HepG2 (cell line): ENCODE data around the gene KLF6. TPM values are rescaled to one million over a fixed set of nuclear protein-coding genes. Genes with fewer than 3 reads are reported as not detected.

Experiments
- ATAC-seq: fragments of 200-7000 bp; cut with Tn5 transposase; 3 replicates; pipeline ENCODE4 v1.9.1; 2020; ENCODE audit warnings: mild to moderate bottlenecking, moderate library complexity
- BruUV-seq: library from RNA; stranded (reverse); fragments of 400-500 nt; replicated peaks from 2 replicates; lab custom pipeline; 2021; lab: Mats Ljungman, UMichigan
- CTCF ChIA-PET: fragments of 300-600 bp; formaldehyde crosslinking; extraction: SDS; loops from one replicate; lab custom pipeline; 2021; ENCODE audit warnings: low total read pairs, inconsistent platforms, low intra/inter-chr PET ratio; lab: Yijun Ruan, JAX
- POLR2A ChIA-PET: fragments of 350-600 bp; sonication (Branson Sonifier 250); formaldehyde crosslinking; loops from one replicate; lab custom pipeline; 2020; ENCODE audit warnings: antibody characterized with exemption, inconsistent platforms; lab: Yijun Ruan, JAX
- DNase-seq: peaks from one replicate; pipeline ENCODE4 v3.0.0-alpha.2; 2015; ENCODE audit warnings: low spot score
- FAIRE-seq: peaks from 3 replicates; lab custom pipeline; 2011; peaks lifted over from hg19 to GRCh38; lab: Jason Lieb, UNC
- H2AFZ ChIP-seq: one replicate; pipeline ENCODE4 v1.6.1; 2011; ENCODE audit warnings: low read length, inconsistent platforms
- H3K27ac ChIP-seq: fragments of 300-600 bp; 3 replicates; pipeline ENCODE4 v1.8.0; 2011; ENCODE audit warnings: mixed run types, mild to moderate bottlenecking, mixed read lengths, low read length, inconsistent platforms; ENCODE audit not compliant: insufficient read depth; ENCODE audit errors: extremely low read length
- H3K27me3 ChIP-seq, 2 experiments: fragments of 200-600 bp in 1 of 2; 2 replicates in 1 of 2; 3 replicates in 1 of 2; pipeline versions ENCODE4 v1.6.0 to v1.8.0; 2011; ENCODE audit warnings: low read length in 2 of 2, mild to moderate bottlenecking in 2 of 2, moderate library complexity in 2 of 2, inconsistent platforms in 1 of 2; ENCODE audit not compliant: insufficient read depth in 2 of 2, control insufficient read depth in 1 of 2
- H3K36me3 ChIP-seq, 2 experiments: fragments of 200-600 bp in 1 of 2; replicated peaks in 1 of 2; 2 replicates in 1 of 2; 3 replicates in 1 of 2; pipeline versions ENCODE4 v1.5.1 to v1.8.0; 2011; ENCODE audit warnings: low read length in 2 of 2, inconsistent platforms in 1 of 2; ENCODE audit not compliant: insufficient read depth in 2 of 2, control insufficient read depth in 1 of 2
- H3K4me1 ChIP-seq: 2 replicates; pipeline ENCODE4 v1.5.1; 2012; ENCODE audit warnings: low read length, inconsistent platforms; ENCODE audit not compliant: insufficient read depth
- H3K4me2 ChIP-seq: 2 replicates; pipeline ENCODE4 v1.6.0; 2011; ENCODE audit warnings: low read depth, low read length, inconsistent platforms
- H3K4me3 ChIP-seq, 3 experiments: fragments of 200-600 bp in 1 of 3; sonication (generic), shearing (Covaris generic) in 1 of 3; replicated peaks in 1 of 3; 2 replicates each; pipeline ENCODE4 v1.5.1; 2011 to 2016; ENCODE audit warnings: low read length in 3 of 3, inconsistent platforms in 2 of 3, low read depth in 2 of 3, mild to moderate bottlenecking in 2 of 3, control low read depth in 1 of 3, mixed read lengths in 1 of 3; ENCODE audit not compliant: insufficient read depth in 1 of 3
- H3K79me2 ChIP-seq: one replicate; pipeline ENCODE4 v1.6.1; 2011; ENCODE audit warnings: low read length, inconsistent platforms; ENCODE audit not compliant: insufficient read depth
- H3K9ac ChIP-seq: 2 replicates; pipeline ENCODE4 v1.6.0; 2011; ENCODE audit warnings: mild to moderate bottlenecking, low read depth, low read length, inconsistent platforms; ENCODE audit not compliant: insufficient read depth
- H3K9me3 ChIP-seq: 2 replicates; pipeline ENCODE4 v1.5.1; 2012; ENCODE audit warnings: mild to moderate bottlenecking, low read length
- H4K20me1 ChIP-seq: 2 replicates; pipeline ENCODE4 v1.6.0; 2011; ENCODE audit warnings: inconsistent platforms, mild to moderate bottlenecking, low read length, moderate library complexity; ENCODE audit not compliant: insufficient read depth
- BCL6 ChIP-seq: IDR thresholded peaks from 2 replicates; pipeline ENCODE4 v1.6.1; 2016; ENCODE audit warnings: missing genetic modification reagents, missing compliant biosample characterization
- CREM ChIP-seq, 2 experiments: sonication (generic) in 1 of 2; formaldehyde crosslinking in 1 of 2; IDR thresholded peaks; 2 replicates each; pipeline versions ENCODE4 v1.4.0 to v1.6.1; 2016 to 2020; ENCODE audit warnings: antibody characterized with exemption in 1 of 2, mild to moderate bottlenecking in 1 of 2, missing genetic modification reagents in 1 of 2
- EP300 ChIP-seq, 3 experiments: sonication (generic) in 1 of 3; formaldehyde crosslinking in 1 of 3; IDR thresholded peaks; 2 replicates each; pipeline versions ENCODE4 v1.5.1 to v1.6.1; 2011 to 2020; ENCODE audit warnings: low read depth in 2 of 3, low read length in 2 of 3, borderline replicate concordance in 1 of 3, improper control_type of control experiment in 1 of 3, mild to moderate bottlenecking in 1 of 3, missing genetic modification reagents in 1 of 3, moderate library complexity in 1 of 3
- FOSL2 ChIP-seq: sonication (generic); formaldehyde crosslinking; IDR thresholded peaks from 2 replicates; pipeline ENCODE4 v1.4.0; 2020; ENCODE audit warnings: missing genetic modification reagents
- FOXA1 ChIP-seq, 2 experiments: fragments of 450-650 bp in 1 of 2; sonication (generic) in 1 of 2; formaldehyde crosslinking in 1 of 2; IDR thresholded peaks; 2 replicates each; pipeline versions ENCODE4 v1.4.0 to v1.6.1; 2016 to 2020; ENCODE audit warnings: missing genetic modification reagents in 1 of 2
- HMG20A ChIP-seq: IDR thresholded peaks from 2 replicates; pipeline ENCODE4 v1.6.1; 2016; ENCODE audit warnings: borderline replicate concordance
- KDM1A ChIP-seq: IDR thresholded peaks from 2 replicates; pipeline ENCODE4 v1.6.1; 2016; ENCODE audit warnings: missing compliant biosample characterization
- NFIC ChIP-seq: IDR thresholded peaks from 2 replicates; pipeline ENCODE4 v1.6.1; 2012; ENCODE audit warnings: mild to moderate bottlenecking, low read length, inconsistent platforms
- RARA ChIP-seq: IDR thresholded peaks from 2 replicates; pipeline ENCODE4 v1.6.1; 2016; ENCODE audit warnings: missing genetic modification reagents, missing compliant biosample characterization
- SALL1 ChIP-seq: sonication (generic); formaldehyde crosslinking; IDR thresholded peaks from 2 replicates; pipeline ENCODE4 v1.8.0; 2022; ENCODE audit warnings: mild to moderate bottlenecking, missing genetic modification reagents
- SAP130 ChIP-seq: IDR thresholded peaks from 2 replicates; pipeline ENCODE4 v1.6.1; 2016; ENCODE audit warnings: low read depth
- TBX2 ChIP-seq: sonication (generic); formaldehyde crosslinking; IDR thresholded peaks from 2 replicates; pipeline ENCODE4 v1.5.0; 2020; ENCODE audit warnings: missing genetic modification reagents, mild to moderate bottlenecking, borderline replicate concordance
- TBX3 ChIP-seq: fragments of 450-650 bp; IDR thresholded peaks from 2 replicates; pipeline ENCODE4 v1.6.1; 2017; ENCODE audit warnings: antibody characterized with exemption, mild to moderate bottlenecking, inconsistent platforms, borderline replicate concordance
- ZBTB21 ChIP-seq: sonication (generic); formaldehyde crosslinking; IDR thresholded peaks from 2 replicates; pipeline ENCODE4 v1.4.0; 2020; ENCODE audit warnings: missing genetic modification reagents
- WGBS: methylation state at CpG from one replicate; pipeline ENCODE4 v1.1.6; 2017; ENCODE audit warnings: low lambda C conversion rate; 5-methylcytosine and 5-hydroxymethylcytosine counted together
- in situ Hi-C: cut with HindIII; loops from 2 replicates; pipeline ENCODE4 v1.10.0; 2017; ENCODE audit warnings: low pct_unique_long_range_greater_than_20kb; ENCODE audit not compliant: extremely low pct_ligation_motif_present
- intact Hi-C: fragments of 100-400 bp; cut with micrococcal nuclease; formaldehyde crosslinking; loops from one replicate; pipeline ENCODE4 v1.10.0; 2022; ENCODE audit not compliant: unreplicated experiment
- polyA plus RNA-seq, 8 experiments: library from polyadenylated mRNA; depleted of rRNA in 3 of 8; stranded (reverse) in 7 of 8; unstranded in 1 of 8; fragments of >200 nt; fragmentation: Illumina TruSeq in 4 of 8; extraction: Trizol in 4 of 8; gene quantifications; 2 replicates each; pipeline versions ENCODE4 v1.2.1 to v1.2.3, GENCODE V29; 2011 to 2016; ENCODE audit warnings: low read depth in 4 of 8, missing spikeins in 1 of 8, mixed read lengths in 1 of 8; ENCODE audit not compliant: insufficient read depth in 1 of 8
- total RNA-seq, 5 experiments: library from RNA; depleted of rRNA; stranded (reverse); fragments of >200 nt; fragmentation: Illumina TruSeq; extraction: Trizol; gene quantifications; 2 replicates each; pipeline ENCODE4 v1.2.3, GENCODE V29; 2016; ENCODE audit warnings: low read depth in 1 of 5
- TF ChIP-seq, protein P1 (sequence below): sonication (generic); formaldehyde crosslinking; IDR thresholded peaks from 2 replicates; pipeline ENCODE4 v1.4.0; 2020; ENCODE audit warnings: missing genetic modification reagents
- TF ChIP-seq, protein P2 (sequence below): sonication (generic); formaldehyde crosslinking; IDR thresholded peaks from 2 replicates; pipeline ENCODE4 v1.8.0; 2022; ENCODE audit warnings: missing genetic modification reagents, mild to moderate bottlenecking, moderate library complexity, borderline replicate concordance

KLF6 gene
- total and polyA plus RNA-seq, 2 of the 13 experiments (the other 11 are each of a cell fraction or from before 2014, with no cell fraction given) = 27.0 to 71.9 TPM

GRCh38 chr10:3831608-3832007 lies 46.6 kb upstream of the KLF6 start (continued):
- TF ChIP-seq, protein P1, sequence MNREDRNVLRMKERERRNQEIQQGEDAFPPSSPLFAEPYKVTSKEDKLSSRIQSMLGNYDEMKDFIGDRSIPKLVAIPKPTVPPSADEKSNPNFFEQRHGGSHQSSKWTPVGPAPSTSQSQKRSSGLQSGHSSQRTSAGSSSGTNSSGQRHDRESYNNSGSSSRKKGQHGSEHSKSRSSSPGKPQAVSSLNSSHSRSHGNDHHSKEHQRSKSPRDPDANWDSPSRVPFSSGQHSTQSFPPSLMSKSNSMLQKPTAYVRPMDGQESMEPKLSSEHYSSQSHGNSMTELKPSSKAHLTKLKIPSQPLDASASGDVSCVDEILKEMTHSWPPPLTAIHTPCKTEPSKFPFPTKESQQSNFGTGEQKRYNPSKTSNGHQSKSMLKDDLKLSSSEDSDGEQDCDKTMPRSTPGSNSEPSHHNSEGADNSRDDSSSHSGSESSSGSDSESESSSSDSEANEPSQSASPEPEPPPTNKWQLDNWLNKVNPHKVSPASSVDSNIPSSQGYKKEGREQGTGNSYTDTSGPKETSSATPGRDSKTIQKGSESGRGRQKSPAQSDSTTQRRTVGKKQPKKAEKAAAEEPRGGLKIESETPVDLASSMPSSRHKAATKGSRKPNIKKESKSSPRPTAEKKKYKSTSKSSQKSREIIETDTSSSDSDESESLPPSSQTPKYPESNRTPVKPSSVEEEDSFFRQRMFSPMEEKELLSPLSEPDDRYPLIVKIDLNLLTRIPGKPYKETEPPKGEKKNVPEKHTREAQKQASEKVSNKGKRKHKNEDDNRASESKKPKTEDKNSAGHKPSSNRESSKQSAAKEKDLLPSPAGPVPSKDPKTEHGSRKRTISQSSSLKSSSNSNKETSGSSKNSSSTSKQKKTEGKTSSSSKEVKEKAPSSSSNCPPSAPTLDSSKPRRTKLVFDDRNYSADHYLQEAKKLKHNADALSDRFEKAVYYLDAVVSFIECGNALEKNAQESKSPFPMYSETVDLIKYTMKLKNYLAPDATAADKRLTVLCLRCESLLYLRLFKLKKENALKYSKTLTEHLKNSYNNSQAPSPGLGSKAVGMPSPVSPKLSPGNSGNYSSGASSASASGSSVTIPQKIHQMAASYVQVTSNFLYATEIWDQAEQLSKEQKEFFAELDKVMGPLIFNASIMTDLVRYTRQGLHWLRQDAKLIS = no peak
- no peak for TF ChIP-seq ZBTB21
- TF ChIP-seq KDM1A (CRISPR knock-in tag) = no peak

DNA sequence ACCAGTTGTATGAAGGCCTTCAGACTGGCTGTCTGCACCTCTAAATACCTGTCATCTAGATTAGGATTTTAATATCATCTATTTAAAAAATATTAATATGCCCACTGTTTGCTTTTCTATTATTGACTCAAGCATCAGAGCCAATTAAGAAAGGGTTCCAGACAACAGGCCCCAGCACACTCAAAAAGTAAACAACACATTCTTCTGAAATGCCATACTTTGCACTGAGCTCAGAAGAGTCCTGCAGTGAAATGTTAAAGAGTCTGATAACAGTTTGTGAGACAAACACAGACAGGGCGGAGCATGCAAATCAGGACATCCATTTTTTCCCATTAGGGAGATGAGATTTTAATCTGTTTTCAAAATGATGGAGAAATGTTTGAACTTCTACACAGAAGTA lies 45.9 kb upstream of the KLF6 start:
- Histone ChIP-seq H3K9me3 (no peaks in the 10 kb centered on the region), H3K4me1 (peaks cover 68% of the 10 kb centered on the region), H4K20me1 (no peaks in the 10 kb centered on the region), H3K4me2 (no peak overlapping the region; the same call in 1 of the 2 replicates), H2AFZ (no peak overlapping the region), H3K4me3 (no peak overlapping the region), H3K27me3 (no peaks in the 10 kb centered on the region), H3K79me2 (no peaks in the 10 kb centered on the region), H3K27ac (peak overlapping the region; percentile 36), H3K9ac (no peak overlapping the region), H3K36me3 (no peaks in the 10 kb centered on the region)
- ChIA-PET CTCF (no interaction called here), POLR2A (interaction anchor here (1.0 to 2.0 kb wide), 4 partner anchors 21 to 101 kb away, joined by 3 to 9 read pairs (median 8); partner anchors contain the start of gene KLF6)
- peak; percentile 87 for ATAC-seq
- BruUV-seq = no TSS peak
- DNase-seq = peak; percentile 71
- intact Hi-C loops = no loop called here
- FAIRE-seq = peak; percentile 37
- in situ Hi-C loops = no loop called here
- 57% methylated on average over 1 of the region's 1 CpG for WGBS
- TF ChIP-seq CREM (IDR thresholded peaks at IDR 0.05) (peak; percentile 25; the same call in 1 of the 2 replicates), CREM (CRISPR knock-in tag; IDR thresholded peaks at IDR 0.05) (no peak), SAP130 (CRISPR knock-in tag) (0 out of 2 replicates have a peak, but pooled peaks have one; percentile 20), FOXA1 (IDR thresholded peaks at IDR 0.05) (peak; percentile 73), FOXA1 (CRISPR knock-in tag; IDR thresholded peaks at IDR 0.05) (peak; percentile 76), EP300 (IDR thresholded peaks at IDR 0.05; ENCODE audit: low read depth in 2 of 2, low read length in 2 of 2) (peak in 1 of 2 experiments; percentile 44; a peak in 1 of 4 replicates), EP300 (CRISPR knock-in tag; IDR thresholded peaks at IDR 0.05; ENCODE audit: borderline replicate concordance) (no peak), RARA (CRISPR knock-in tag) (peak; percentile 30; the same call in 1 of the 2 replicates), FOSL2 (no peak), TBX3 (peak; percentile 24; the same call in 1 of the 2 replicates), NFIC (peak; percentile 29; the same call in 1 of the 2 replicates), SALL1 (CRISPR knock-in tag) (peak; percentile 45; the same call in 1 of the 2 replicates), HMG20A (peak; percentile 32; the same call in 1 of the 2 replicates), TBX2 (CRISPR knock-in tag) (peak; percentile 41; the same call in 1 of the 2 replicates), BCL6 (CRISPR knock-in tag) (peak; percentile 35; the same call in 1 of the 2 replicates)
- TF ChIP-seq, protein P2, sequence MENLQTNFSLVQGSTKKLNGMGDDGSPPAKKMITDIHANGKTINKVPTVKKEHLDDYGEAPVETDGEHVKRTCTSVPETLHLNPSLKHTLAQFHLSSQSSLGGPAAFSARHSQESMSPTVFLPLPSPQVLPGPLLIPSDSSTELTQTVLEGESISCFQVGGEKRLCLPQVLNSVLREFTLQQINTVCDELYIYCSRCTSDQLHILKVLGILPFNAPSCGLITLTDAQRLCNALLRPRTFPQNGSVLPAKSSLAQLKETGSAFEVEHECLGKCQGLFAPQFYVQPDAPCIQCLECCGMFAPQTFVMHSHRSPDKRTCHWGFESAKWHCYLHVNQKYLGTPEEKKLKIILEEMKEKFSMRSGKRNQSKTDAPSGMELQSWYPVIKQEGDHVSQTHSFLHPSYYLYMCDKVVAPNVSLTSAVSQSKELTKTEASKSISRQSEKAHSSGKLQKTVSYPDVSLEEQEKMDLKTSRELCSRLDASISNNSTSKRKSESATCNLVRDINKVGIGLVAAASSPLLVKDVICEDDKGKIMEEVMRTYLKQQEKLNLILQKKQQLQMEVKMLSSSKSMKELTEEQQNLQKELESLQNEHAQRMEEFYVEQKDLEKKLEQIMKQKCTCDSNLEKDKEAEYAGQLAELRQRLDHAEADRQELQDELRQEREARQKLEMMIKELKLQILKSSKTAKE (CRISPR knock-in tag) = no peak
